KMS-11 (cell line): ENCODE results near the gene ORAI2.

ENCODE experiments used
- H2AFZ ChIP-seq: fragments of 200-600 bp; sonication (generic); 2 replicates; pipeline ENCODE4 v1.6.1; 2016; ENCODE audit warnings: antibody characterized with exemption, mixed run types, low read depth
- H3K27ac ChIP-seq: fragments of 200-600 bp; sonication (generic); 2 replicates; pipeline ENCODE4 v1.6.1; 2016; ENCODE audit warnings: mild to moderate bottlenecking, mixed run types
- H3K27me3 ChIP-seq: fragments of 200-600 bp; sonication (generic); 2 replicates; pipeline ENCODE4 v1.6.1; 2017; ENCODE audit warnings: mild to moderate bottlenecking, low read depth, mixed run types, moderate library complexity; ENCODE audit not compliant: insufficient read depth
- H3K36me3 ChIP-seq: fragments of 200-600 bp; sonication (generic); 2 replicates; pipeline ENCODE4 v1.6.1; 2017; ENCODE audit warnings: mild to moderate bottlenecking, mixed run types; ENCODE audit not compliant: insufficient read depth
- H3K4me1 ChIP-seq: fragments of 200-600 bp; sonication (generic); 2 replicates; pipeline ENCODE4 v1.6.1; 2016; ENCODE audit warnings: mild to moderate bottlenecking, low read depth, mixed run types; ENCODE audit not compliant: poor library complexity, severe bottlenecking
- H3K4me2 ChIP-seq: fragments of 200-600 bp; sonication (generic); 2 replicates; pipeline ENCODE4 v1.7.0; 2016; ENCODE audit warnings: mild to moderate bottlenecking, mixed run types
- H3K4me3 ChIP-seq: fragments of 200-600 bp; sonication (generic); IDR thresholded peaks from 2 replicates; pipeline ENCODE4 v1.6.1; 2017; ENCODE audit warnings: low read depth, low read length, mixed read lengths; ENCODE audit not compliant: insufficient read depth
- H3K79me2 ChIP-seq: fragments of 200-600 bp; sonication (generic); 2 replicates; pipeline ENCODE4 v1.6.1; 2016; ENCODE audit warnings: low read depth, mixed run types; ENCODE audit not compliant: insufficient read depth
- H3K9ac ChIP-seq: fragments of 200-600 bp; sonication (generic); 2 replicates; pipeline ENCODE4 v1.6.1; 2016; ENCODE audit warnings: mild to moderate bottlenecking, mixed run types
- H4K20me1 ChIP-seq: fragments of 200-600 bp; sonication (generic); 2 replicates; pipeline ENCODE4 v1.6.1; 2016; ENCODE audit warnings: mild to moderate bottlenecking, mixed run types; ENCODE audit not compliant: insufficient read depth
- CTCF ChIP-seq: fragments of 200-600 bp; sonication (generic); conservative IDR thresholded peaks from 2 replicates; pipeline ENCODE4 v1.6.1; 2017; ENCODE audit warnings: low read depth, mild to moderate bottlenecking, antibody characterized with exemption, low read length, moderate library complexity, mixed read lengths

ORAI2 gene

DNA sequence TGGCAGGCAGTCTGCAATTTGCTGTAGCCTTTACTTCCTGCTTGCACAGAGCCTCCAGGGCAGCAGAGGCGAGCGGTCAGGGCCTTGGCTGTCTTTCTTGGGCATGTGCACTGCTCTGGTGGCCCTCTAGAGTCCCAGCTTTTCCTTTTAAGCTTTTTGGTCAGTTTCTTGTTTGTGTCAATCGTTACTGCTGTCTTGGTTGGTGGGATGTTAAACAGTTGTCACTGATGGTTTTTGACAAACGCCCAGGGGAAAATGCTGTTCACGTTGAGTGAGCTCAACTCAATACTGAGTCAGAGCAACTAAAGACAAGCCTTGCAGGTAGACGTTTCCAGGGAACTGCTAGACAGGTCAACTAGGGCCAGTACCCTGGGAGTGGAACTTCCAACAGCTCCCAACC lies 23.3 kb upstream of the ORAI2 start:
- no peak for TF ChIP-seq CTCF
- peaks cover 24% of the 10 kb centered on the region for H3K79me2 ChIP-seq

GRCh38 chr7:102410918-102411317 lies 22.5 kb upstream of the ORAI2 start:
- Histone ChIP-seq H3K9ac (no peak overlapping the region), H3K36me3 (peaks cover 2% of the 10 kb centered on the region; the same call in 1 of the 2 replicates), H3K27me3 (no peaks in the 10 kb centered on the region), H3K4me3 (no peak overlapping the region), H3K79me2 (peaks cover 24% of the 10 kb centered on the region), H4K20me1 (no peaks in the 10 kb centered on the region; the same call in 1 of the 2 replicates), H3K4me2 (no peak overlapping the region), H2AFZ (no peak overlapping the region), H3K27ac (peak overlapping the region; percentile 10; the same call in 1 of the 2 replicates), H3K4me1 (peaks cover 58% of the 10 kb centered on the region)
- TF ChIP-seq CTCF = no peak

More for the DNA sequence above, 23.3 kb upstream of the ORAI2 start:
- no peaks in the 10 kb centered on the region for H3K27me3 ChIP-seq
- no peak overlapping the region for H2AFZ ChIP-seq
- peaks cover 55% of the 10 kb centered on the region for H3K4me1 ChIP-seq
- peaks cover 5% of the 10 kb centered on the region; the same call in 1 of the 2 replicates for H3K36me3 ChIP-seq
- no peak overlapping the region for H3K4me3 ChIP-seq
- H3K4me2 ChIP-seq = no peak overlapping the region
- no peaks in the 10 kb centered on the region; the same call in 1 of the 2 replicates for H4K20me1 ChIP-seq
- no peak overlapping the region for H3K9ac ChIP-seq
- no peak overlapping the region for H3K27ac ChIP-seq

DNA sequence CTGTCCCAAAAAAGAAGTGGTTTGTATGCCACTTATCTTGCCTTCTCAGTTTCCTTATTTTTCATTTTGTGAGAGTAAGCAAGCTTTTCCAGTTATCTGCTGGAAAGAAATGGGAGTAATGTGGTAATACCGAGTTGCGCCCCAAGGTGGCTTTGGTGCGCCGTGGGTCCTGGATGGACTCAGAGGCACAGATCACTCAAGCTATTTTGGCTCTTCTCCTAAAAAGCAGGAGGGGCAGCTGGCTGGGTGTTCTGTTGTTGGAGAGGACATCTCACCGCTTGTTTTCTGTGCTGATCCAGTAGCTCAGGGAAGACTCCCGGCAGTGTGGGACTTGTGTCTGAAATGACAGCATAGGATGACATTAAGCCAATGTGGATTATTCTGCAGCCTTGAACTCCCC lies 20.8 kb upstream of the ORAI2 start:
- no peaks in the 10 kb centered on the region for H3K27me3 ChIP-seq
- H2AFZ ChIP-seq = no peak overlapping the region
- no peaks in the 10 kb centered on the region; the same call in 1 of the 2 replicates for H3K36me3 ChIP-seq
- TF ChIP-seq CTCF = peak; percentile 81
- peaks cover 70% of the 10 kb centered on the region for H3K4me1 ChIP-seq
- no peak overlapping the region for H3K4me3 ChIP-seq
- no peak overlapping the region for H3K9ac ChIP-seq
- H3K79me2 ChIP-seq = peaks cover 30% of the 10 kb centered on the region
- H4K20me1 ChIP-seq = no peaks in the 10 kb centered on the region; the same call in 1 of the 2 replicates
- no peak overlapping the region for H3K4me2 ChIP-seq
- H3K27ac ChIP-seq = no peak overlapping the region; the same call in 1 of the 2 replicates

- no peak overlapping the region for H3K27ac ChIP-seq
- H3K79me2 ChIP-seq = peaks cover 35% of the 10 kb centered on the region
- no peaks in the 10 kb centered on the region for H3K27me3 ChIP-seq
- no peak overlapping the region for H2AFZ ChIP-seq
- no peaks in the 10 kb centered on the region; the same call in 1 of the 2 replicates for H3K36me3 ChIP-seq
- TF ChIP-seq CTCF = no peak
- peaks cover 69% of the 10 kb centered on the region for H3K4me1 ChIP-seq
- no peak overlapping the region for H3K4me3 ChIP-seq
- H4K20me1 ChIP-seq = no peaks in the 10 kb centered on the region; the same call in 1 of the 2 replicates
- no peak overlapping the region for H3K9ac ChIP-seq
- H3K4me2 ChIP-seq = no peak overlapping the region
These were observed 20.3 kb upstream of the ORAI2 start for GRCh38 chr7:102413091-102413490.
